Activated CD4-positive, alpha-beta T cell treated with anti-CD3 and anti-CD28 coated beads, Interleukin-2, amount 50 U/mL, for 1 hour (primary cell): ENCODE data around the gene ROBO1.

Source experiments
- DNase-seq: peaks from one replicate; pipeline ENCODE4 v3.0.0-alpha.2; 2020

ROBO1 gene

GRCh38 chr3:78963771-78964170 lies 804.0 kb downstream of the ROBO1 start:
- no peak for DNase-seq

GRCh38 chr3:78957456-78957855 lies 810.3 kb downstream of the ROBO1 start:
- no peak for DNase-seq

- no peak for DNase-seq
Observed at GRCh38 chr3:78951342-78951945, 816.4 kb downstream of the ROBO1 start.

GRCh38 chr3:78941587-78941986 lies 826.2 kb downstream of the ROBO1 start:
- DNase-seq = no peak

- no peak for DNase-seq
Observed at GRCh38 chr3:78940626-78941025, 827.2 kb downstream of the ROBO1 start.

GRCh38 chr3:78940128-78940527 lies 827.7 kb downstream of the ROBO1 start:
- DNase-seq = no peak

- no peak for DNase-seq
Observed at GRCh38 chr3:78937475-78937874, 830.3 kb downstream of the ROBO1 start.

GRCh38 chr3:78927759-78928158 lies 840.0 kb downstream of the ROBO1 start:
- DNase-seq = no peak

GRCh38 chr3:78926523-78926922 lies 841.3 kb downstream of the ROBO1 start:
- DNase-seq = no peak

- no peak for DNase-seq
Observed at GRCh38 chr3:78924711-78925110, 843.1 kb downstream of the ROBO1 start.

GRCh38 chr3:78919021-78919755 lies 848.6 kb downstream of the ROBO1 start:
- DNase-seq = no peak

GRCh38 chr3:78918361-78919020 lies 849.3 kb downstream of the ROBO1 start:
- DNase-seq = no peak

- no peak for DNase-seq
Observed at GRCh38 chr3:78917536-78917935, 850.3 kb downstream of the ROBO1 start.

- DNase-seq = no peak
Observed at GRCh38 chr3:78913711-78914110, 854.1 kb downstream of the ROBO1 start.

- DNase-seq = no peak
Observed at GRCh38 chr3:78912687-78913086, 855.1 kb downstream of the ROBO1 start.

GRCh38 chr3:78912259-78912658 lies 855.5 kb downstream of the ROBO1 start:
- DNase-seq = no peak

GRCh38 chr3:78911394-78911793 lies 856.4 kb downstream of the ROBO1 start:
- no peak for DNase-seq

GRCh38 chr3:78908236-78908635 lies 859.6 kb downstream of the ROBO1 start:
- no peak for DNase-seq

- DNase-seq = no peak
Observed at GRCh38 chr3:78907367-78907766, 860.4 kb downstream of the ROBO1 start.

- DNase-seq = no peak
Observed at GRCh38 chr3:78906930-78907329, 860.9 kb downstream of the ROBO1 start.

- DNase-seq = no peak
Observed at GRCh38 chr3:78906245-78906644, 861.6 kb downstream of the ROBO1 start.

- DNase-seq = no peak
Observed at GRCh38 chr3:78905700-78906099, 862.1 kb downstream of the ROBO1 start.

- DNase-seq = no peak
Observed at GRCh38 chr3:78901544-78901943, 866.3 kb downstream of the ROBO1 start.

GRCh38 chr3:78900880-78901279 lies 866.9 kb downstream of the ROBO1 start:
- no peak for DNase-seq
